Heart left ventricle (tissue), 16 donors: ENCODE data around the gene KIDINS220. TPM values are rescaled to one million over a fixed set of nuclear protein-coding genes. Genes with fewer than 3 reads are reported as not detected.

ENCODE experiments used
- ATAC-seq, 4 donors: fragments of 200-7000 bp; cut with Tn5 transposase; one replicate each; pipeline ENCODE4 v1.9.1; 2020 to 2022; ENCODE audit warnings: moderate library complexity in 4 of 4, mild to moderate bottlenecking in 3 of 4, moderate number of reproducible peaks in 1 of 4
- DNase-seq, 5 donors: peaks; one replicate each; pipeline ENCODE4 v3.0.0-alpha.2; 2020
- H3K27ac ChIP-seq, 12 donors: fragments of 200-600 bp; sonication (generic) in 4 of 12; one replicate each; pipeline versions ENCODE4 v1.5.0 to v1.8.0; 2016 to 2022; ENCODE audit warnings: mild to moderate bottlenecking in 2 of 12
- H3K27me3 ChIP-seq, 9 donors: fragments of 200-600 bp; sonication (generic) in 2 of 9; one replicate each; pipeline versions ENCODE4 v1.5.1 to v1.8.0; 2016 to 2022; ENCODE audit warnings: mild to moderate bottlenecking in 3 of 9
- H3K36me3 ChIP-seq, 9 donors: fragments of 200-600 bp; sonication (generic) in 2 of 9; one replicate each; pipeline versions ENCODE4 v1.5.0 to v1.8.0; 2018 to 2022; ENCODE audit warnings: mild to moderate bottlenecking in 2 of 9
- H3K4me1 ChIP-seq, 12 donors: fragments of 200-600 bp; sonication (generic) in 4 of 12; one replicate each; pipeline versions ENCODE4 v1.5.0 to v1.8.0; 2016 to 2022; ENCODE audit warnings: mild to moderate bottlenecking in 3 of 12
- H3K4me3 ChIP-seq, 12 donors: fragments of 200-600 bp; sonication (generic) in 4 of 12; one replicate each; pipeline versions ENCODE4 v1.5.0 to v1.8.0; 2017 to 2022; ENCODE audit warnings: mild to moderate bottlenecking in 9 of 12, moderate library complexity in 4 of 12
- H3K9me3 ChIP-seq, 12 donors: fragments of 200-600 bp; sonication (generic) in 4 of 12; one replicate each; pipeline versions ENCODE4 v1.5.0 to v1.8.0; 2016 to 2022; ENCODE audit warnings: mild to moderate bottlenecking in 1 of 12
- POLR2A ChIP-seq, 2 donors: fragments of 450-650 bp; IDR thresholded peaks; one replicate each; pipeline ENCODE4 v1.6.1; 2017; ENCODE audit warnings: antibody characterized with exemption in 2 of 2, mild to moderate bottlenecking in 2 of 2, moderate library complexity in 2 of 2
- WGBS, 4 donors: extraction: QIAGEN DNeasy Blood & Tissue Kit in 2 of 4; methylation state at CpG; one replicate each; pipeline versions ENCODE4 v1.1.5 to v1.1.7; 2013 to 2018; 5-methylcytosine and 5-hydroxymethylcytosine counted together
- intact Hi-C, 10 donors: fragments of 100-400 bp; cut with DNase I; formaldehyde crosslinking; loops; one replicate each; pipeline versions ENCODE4 v1.11.1 to v1.14.2; 2022
- polyA plus RNA-seq, 2 donors: library from polyadenylated mRNA; stranded (reverse); fragments of 200-250 nt; gene quantifications; one replicate each; pipeline ENCODE4 v1.2.3, GENCODE V29; 2013
- total RNA-seq, 9 donors: library from RNA; depleted of rRNA in 2 of 9; stranded (reverse); fragments of >200 nt in 2 of 9; fragmentation: NEBNext Ultra II Directional in 3 of 9; extraction: Animal tissue kit (Norgen Biotek cat#: 25700) in 3 of 9; gene quantifications; one replicate each; pipeline versions ENCODE4 v1.1.0 to v1.2.4, GENCODE V29; 2016 to 2023
- TF ChIP-seq, protein P1 (sequence below), 12 donors: fragments of 200-600 bp; sonication (generic) in 4 of 12; IDR thresholded peaks; one replicate each; pipeline versions ENCODE4 v1.5.0 to v1.8.0; 2018 to 2022; ENCODE audit warnings: antibody characterized with exemption in 12 of 12, mild to moderate bottlenecking in 5 of 12
- donor health status: ischemic (EF 13 %, LVEDD 7.1; RV severe dilation, severe dysfunction).
- donor health status: healthy with polysubstance abuse.
- donor health status: DM: no; HTN: yes; CAD: no.
- donor health status: DM: no; HTN: no; CAD: no.
- donor health status: ischemic (EF 25% LVEDD 6.9; RV normal size, moderate dysfunction).
- donor health status: ischemic (EF 25% LVEDD 5.7; RV mildly dilated, moderate dysfunction).
- donor health status: healthy.
- donor health status: DM: yes; HTN: yes; CAD: no.
- donor health status: ischemic (EF 35%, LVEDD 5.7; RV mildly dilated, moderate dysfunction).
- donor health status: nonischemic (EF 11% LVEDD 7.7; RV severe dilation, severe dysfunction).
- donor health status: DM: yes; HTN: yes; CAD: no.
- donor health status: PGD.
- donor health status: ischemic (EF 29% LVEDD 5.4; RV normal size, mild dysfunction).
- donor health status: nonischemic (EF 23%, LVEDD 6.1; RV moderate dilation, normal function).

Gene KIDINS220
- total and polyA plus RNA-seq, 11 donors = 22.7 to 108 (median 74.5) TPM

DNA sequence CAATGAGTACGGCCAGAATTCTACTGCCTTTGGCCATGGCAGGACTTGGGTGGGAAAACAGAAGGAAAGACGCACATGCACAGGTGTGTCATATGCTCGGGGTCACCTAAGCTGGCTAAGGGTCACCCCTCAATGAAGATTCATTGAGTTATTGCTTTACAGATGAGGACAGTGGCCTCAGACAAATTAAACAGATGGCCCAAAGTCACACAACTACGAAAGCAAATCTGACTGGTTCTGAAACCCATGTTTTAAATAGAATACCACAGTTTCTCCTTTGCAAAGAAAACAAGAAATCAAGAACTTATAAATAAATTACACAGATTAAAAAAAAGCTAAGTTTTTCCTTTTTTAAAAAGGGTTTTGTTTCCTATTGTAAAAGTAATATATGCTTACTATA, 85.0 kb downstream of the KIDINS220 start:
- H3K4me3 ChIP-seq = no peak overlapping the region
- ATAC-seq (no peak), DNase-seq (no peak)
- no peak overlapping the region for H3K27ac ChIP-seq
- peaks cover 0 to 19% (median 10%) of the 10 kb centered on the region in 12 donors for H3K4me1 ChIP-seq
- H3K9me3 ChIP-seq = peaks cover 0 to 13% (median 6%) of the 10 kb centered on the region in 12 donors
- WGBS, 4 donors = 96 to 99% (median 97%) methylated on average over 4 of the region's 4 CpGs
- H3K36me3 ChIP-seq = peaks cover 0 to 67% (median 54%) of the 10 kb centered on the region in 9 donors
- H3K27me3 ChIP-seq = no peaks in the 10 kb centered on the region
- no peak for TF ChIP-seq POLR2A (IDR thresholded peaks at IDR 0.05)
- TF ChIP-seq, protein P1, sequence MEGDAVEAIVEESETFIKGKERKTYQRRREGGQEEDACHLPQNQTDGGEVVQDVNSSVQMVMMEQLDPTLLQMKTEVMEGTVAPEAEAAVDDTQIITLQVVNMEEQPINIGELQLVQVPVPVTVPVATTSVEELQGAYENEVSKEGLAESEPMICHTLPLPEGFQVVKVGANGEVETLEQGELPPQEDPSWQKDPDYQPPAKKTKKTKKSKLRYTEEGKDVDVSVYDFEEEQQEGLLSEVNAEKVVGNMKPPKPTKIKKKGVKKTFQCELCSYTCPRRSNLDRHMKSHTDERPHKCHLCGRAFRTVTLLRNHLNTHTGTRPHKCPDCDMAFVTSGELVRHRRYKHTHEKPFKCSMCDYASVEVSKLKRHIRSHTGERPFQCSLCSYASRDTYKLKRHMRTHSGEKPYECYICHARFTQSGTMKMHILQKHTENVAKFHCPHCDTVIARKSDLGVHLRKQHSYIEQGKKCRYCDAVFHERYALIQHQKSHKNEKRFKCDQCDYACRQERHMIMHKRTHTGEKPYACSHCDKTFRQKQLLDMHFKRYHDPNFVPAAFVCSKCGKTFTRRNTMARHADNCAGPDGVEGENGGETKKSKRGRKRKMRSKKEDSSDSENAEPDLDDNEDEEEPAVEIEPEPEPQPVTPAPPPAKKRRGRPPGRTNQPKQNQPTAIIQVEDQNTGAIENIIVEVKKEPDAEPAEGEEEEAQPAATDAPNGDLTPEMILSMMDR (IDR thresholded peaks at IDR 0.05) = no peak
- intact Hi-C loops = loop anchor here in 1 of 10 donors (10.0 kb wide), 1 partner anchor 58 kb away; no protein-coding TSS in a partner anchor

GRCh38 chr2:8750221-8750620, 87.2 kb downstream of the KIDINS220 start:
- no peaks in the 10 kb centered on the region for H3K9me3 ChIP-seq
- no peak for TF ChIP-seq POLR2A (IDR thresholded peaks at IDR 0.05)
- TF ChIP-seq, protein P1 (IDR thresholded peaks at IDR 0.05) = no peak
- ATAC-seq (no peak), DNase-seq (no peak)
- 82 to 89% (median 86%) methylated on average over 7 of the region's 7 CpGs for WGBS, 4 donors
- intact Hi-C loops = loop anchor here in 1 of 10 donors (10.0 kb wide), 1 partner anchor 55 kb away; no protein-coding TSS in a partner anchor
- peaks cover 0 to 67% (median 53%) of the 10 kb centered on the region in 9 donors for H3K36me3 ChIP-seq
- no peak overlapping the region for H3K4me3 ChIP-seq
- peaks cover 0 to 19% (median 10%) of the 10 kb centered on the region in 12 donors for H3K4me1 ChIP-seq
- H3K27me3 ChIP-seq = no peaks in the 10 kb centered on the region
- H3K27ac ChIP-seq = no peak overlapping the region

DNA sequence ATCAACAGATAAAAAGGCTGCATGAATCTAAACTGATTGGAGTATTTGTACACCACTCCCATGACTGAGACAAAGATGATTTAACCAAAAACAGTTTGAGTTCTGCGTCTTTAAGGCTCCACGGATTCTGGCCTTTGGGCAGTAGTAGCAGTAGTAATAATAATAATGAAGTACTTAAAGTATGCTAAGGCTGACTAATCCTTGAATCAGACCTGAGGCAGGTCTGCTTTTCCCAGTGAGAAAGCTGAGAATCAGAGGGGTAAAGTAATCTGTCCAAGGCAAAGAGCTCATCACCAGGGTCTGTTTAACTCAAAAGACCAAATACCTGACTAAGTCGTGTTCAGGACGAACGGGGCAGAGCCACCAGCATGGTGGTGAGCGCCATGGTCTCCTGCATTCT, 94.2 kb downstream of the KIDINS220 start:
- DNase-seq (no peak), ATAC-seq (no peak)
- Histone ChIP-seq H3K4me3 (no peak overlapping the region), H3K27ac (no peak overlapping the region), H3K36me3 (peaks cover 0 to 97% (median 69%) of the 10 kb centered on the region in 9 donors), H3K27me3 (no peaks in the 10 kb centered on the region), H3K4me1 (no peaks in the 10 kb centered on the region), H3K9me3 (no peaks in the 10 kb centered on the region)
- TF ChIP-seq, protein P1 (IDR thresholded peaks at IDR 0.05) = no peak
- TF ChIP-seq POLR2A (IDR thresholded peaks at IDR 0.05) = no peak
- 94 to 99% (median 97%) methylated on average over 6 of the region's 6 CpGs for WGBS, 4 donors
- intact Hi-C loops = no loop called here

DNA sequence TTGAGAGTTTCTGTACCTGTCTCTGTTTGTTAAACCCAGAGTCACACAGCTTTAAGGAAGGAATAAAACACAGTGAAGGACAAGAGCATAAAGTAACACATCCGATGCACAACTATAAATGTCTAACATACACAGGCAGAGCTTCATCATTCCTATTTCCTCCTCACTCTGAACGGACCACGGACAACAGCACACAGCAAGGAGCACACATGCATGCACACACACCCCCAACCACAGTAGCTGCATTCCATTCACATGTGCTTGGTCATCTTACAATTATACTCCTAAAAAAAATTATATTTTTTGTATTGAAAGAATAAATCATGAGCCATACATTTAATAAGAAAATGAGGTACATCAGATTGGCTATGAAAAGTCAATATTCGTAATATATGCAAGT, 97.3 kb downstream of the KIDINS220 start:
- DNase-seq (no peak), ATAC-seq (no peak)
- Histone ChIP-seq H3K4me3 (no peak overlapping the region), H3K9me3 (no peaks in the 10 kb centered on the region), H3K27me3 (no peaks in the 10 kb centered on the region), H3K27ac (no peak overlapping the region), H3K4me1 (no peaks in the 10 kb centered on the region), H3K36me3 (peaks cover 0 to 97% (median 69%) of the 10 kb centered on the region in 9 donors)
- TF ChIP-seq POLR2A (IDR thresholded peaks at IDR 0.05) = no peak
- TF ChIP-seq, protein P1 (IDR thresholded peaks at IDR 0.05) = no peak
- WGBS, 4 donors = 86 to 90% (median 89%) methylated on average over 4 of the region's 4 CpGs
- intact Hi-C loops = no loop called here
